ENCODE measurements around the gene KDM1A. TPM values are rescaled to one million over a fixed set of nuclear protein-coding genes. Genes with fewer than 3 reads are reported as not detected.

Gene KDM1A
- total RNA-seq, 1 experiment from 2014 or later: 204 TPM

- Histone ChIP-seq H2BK5ac (ENCODE audit: insufficient read length, low read length) (no peak overlapping the region), H3T11ph (ENCODE audit: low read length) (no peak overlapping the region), H2BK12ac (ENCODE audit: insufficient read length, low read depth, low read length) (no peak overlapping the region), H3K27ac (ENCODE audit: insufficient read length, low read depth, low read length) (no peak overlapping the region), H3K14ac (ENCODE audit: insufficient read depth, low read length) (no peak overlapping the region), H3K56ac (ENCODE audit: insufficient read length, low read depth, low read length) (no peak overlapping the region), H4K20me1 (ENCODE audit: control insufficient read depth, insufficient read depth, insufficient read length) (no peaks in the 10 kb centered on the region), H3K9me3 (ENCODE audit: control insufficient read depth, low read depth, low read length) (no peaks in the 10 kb centered on the region), H3K4me1 (ENCODE audit: insufficient read depth, low read length) (no peaks in the 10 kb centered on the region), H3K23me2 (ENCODE audit: insufficient read length, low read depth, low read length, poor library complexity, severe bottlenecking) (no peaks in the 10 kb centered on the region), H3K23ac (ENCODE audit: insufficient read length, low read depth, low read length) (no peak overlapping the region), H3K9ac (ENCODE audit: extremely low read depth, insufficient read length, low read length) (no peak overlapping the region), H2BK20ac (ENCODE audit: low read depth, low read length, poor library complexity, severe bottlenecking) (no peak overlapping the region), H3K79me1 (ENCODE audit: insufficient read depth, low read depth, low read length, poor library complexity, severe bottlenecking) (peaks cover 12% of the 10 kb centered on the region), H3K18ac (ENCODE audit: insufficient read length, low read depth, low read length) (no peak overlapping the region), H2BK120ac (ENCODE audit: low read depth, low read length, poor library complexity, severe bottlenecking) (no peak overlapping the region), H4K5ac (ENCODE audit: insufficient read length, low read depth, low read length) (no peak overlapping the region), H3K27me3 (ENCODE audit: insufficient read depth, low read length) (no peaks in the 10 kb centered on the region), H3K79me2 (ENCODE audit: insufficient read depth, low read length) (peaks cover 7% of the 10 kb centered on the region; the same call in 1 of the 2 replicates), H4K8ac (replicated peaks; ENCODE audit: insufficient read length, low read depth, low read length) (no peak overlapping the region), H2AK5ac (ENCODE audit: insufficient read length, low read length) (no peak overlapping the region), H2BK15ac (ENCODE audit: low read depth, low read length) (no peak overlapping the region), H3K4me2 (ENCODE audit: insufficient read depth, insufficient read length, low read length) (no peak overlapping the region), H4K91ac (ENCODE audit: insufficient read length, low read depth, low read length) (no peak overlapping the region), H2AFZ (ENCODE audit: low read length) (no peak overlapping the region), H3K4ac (ENCODE audit: low read depth, low read length) (no peak overlapping the region)
- no CpG with 5 or more reads among the region's 1 CpG for WGBS (ENCODE audit: extremely low coverage, insufficient read length, low lambda C conversion rate)
- Mint-ChIP-seq H3K4me1 (peaks cover 11 to 16% of the 10 kb centered on the region in 2 experiments), H3K4me3 (no peak overlapping the region), H3K9me3 (no peaks in the 10 kb centered on the region; a peak in 1 of 5 replicates), H3K27ac (peak overlapping the region in 2 of 3 experiments; percentile 5 to 20; a peak in 2 of 7 replicates), H3K36me3 (ENCODE audit: insufficient read depth in 1 of 3, low read depth in 3 of 3) (peaks cover 0 to 7% (median 2%) of the 10 kb centered on the region in 3 experiments; a peak in 1 of 7 replicates), H3K27me3 (ENCODE audit: low read depth) (no peaks in the 10 kb centered on the region)
- TF ChIP-seq, protein P1, sequence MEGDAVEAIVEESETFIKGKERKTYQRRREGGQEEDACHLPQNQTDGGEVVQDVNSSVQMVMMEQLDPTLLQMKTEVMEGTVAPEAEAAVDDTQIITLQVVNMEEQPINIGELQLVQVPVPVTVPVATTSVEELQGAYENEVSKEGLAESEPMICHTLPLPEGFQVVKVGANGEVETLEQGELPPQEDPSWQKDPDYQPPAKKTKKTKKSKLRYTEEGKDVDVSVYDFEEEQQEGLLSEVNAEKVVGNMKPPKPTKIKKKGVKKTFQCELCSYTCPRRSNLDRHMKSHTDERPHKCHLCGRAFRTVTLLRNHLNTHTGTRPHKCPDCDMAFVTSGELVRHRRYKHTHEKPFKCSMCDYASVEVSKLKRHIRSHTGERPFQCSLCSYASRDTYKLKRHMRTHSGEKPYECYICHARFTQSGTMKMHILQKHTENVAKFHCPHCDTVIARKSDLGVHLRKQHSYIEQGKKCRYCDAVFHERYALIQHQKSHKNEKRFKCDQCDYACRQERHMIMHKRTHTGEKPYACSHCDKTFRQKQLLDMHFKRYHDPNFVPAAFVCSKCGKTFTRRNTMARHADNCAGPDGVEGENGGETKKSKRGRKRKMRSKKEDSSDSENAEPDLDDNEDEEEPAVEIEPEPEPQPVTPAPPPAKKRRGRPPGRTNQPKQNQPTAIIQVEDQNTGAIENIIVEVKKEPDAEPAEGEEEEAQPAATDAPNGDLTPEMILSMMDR (conservative IDR thresholded peaks at IDR 0.05): no peak
- DNase-seq: no peak
These were observed 112.8 kb downstream of the KDM1A start for GRCh38 chr1:23132033-23132432.

Small RNA genes lying within 50 kb of the gene (microRNA-seq; reads per million reads assigned to microRNA genes)
- 2.1 reads per million, percentile 21 among the genes with 10 or more reads in this experiment for gene MIR3115 (ENCODE audit: borderline microRNAs expressed)
- gene MIR4419A (ENCODE audit: borderline microRNAs expressed): not detected

Other genes starting within 250 kb of the KDM1A start
- gene LACTBL1, start 46.6 kb upstream of the KDM1A start, total RNA-seq (2021): not detected in 2 replicates
- not detected in 2 replicates for gene TEX46, start 3.6 kb upstream of the KDM1A start, total RNA-seq (2021)
- gene LUZP1, start 149.4 kb downstream of the KDM1A start, total RNA-seq (2021): 45.4 and 48.2 TPM in 2 replicates
- 3.1 and 3.3 TPM in 2 replicates for gene HTR1D, start 198.0 kb downstream of the KDM1A start, total RNA-seq (2021)

Data from H9 (cell line).